NCI-H1930 (cell line): ENCODE measurements around the gene TET2.
A peak's percentile ranks its signal among the peaks of the same experiment; 100 is the strongest.

Source experiments
- DNase-seq, 2 experiments: peaks; one replicate each; lab custom pipeline; 2025; lab: John Stamatoyannopoulos, UW

The TET2 gene

DNA sequence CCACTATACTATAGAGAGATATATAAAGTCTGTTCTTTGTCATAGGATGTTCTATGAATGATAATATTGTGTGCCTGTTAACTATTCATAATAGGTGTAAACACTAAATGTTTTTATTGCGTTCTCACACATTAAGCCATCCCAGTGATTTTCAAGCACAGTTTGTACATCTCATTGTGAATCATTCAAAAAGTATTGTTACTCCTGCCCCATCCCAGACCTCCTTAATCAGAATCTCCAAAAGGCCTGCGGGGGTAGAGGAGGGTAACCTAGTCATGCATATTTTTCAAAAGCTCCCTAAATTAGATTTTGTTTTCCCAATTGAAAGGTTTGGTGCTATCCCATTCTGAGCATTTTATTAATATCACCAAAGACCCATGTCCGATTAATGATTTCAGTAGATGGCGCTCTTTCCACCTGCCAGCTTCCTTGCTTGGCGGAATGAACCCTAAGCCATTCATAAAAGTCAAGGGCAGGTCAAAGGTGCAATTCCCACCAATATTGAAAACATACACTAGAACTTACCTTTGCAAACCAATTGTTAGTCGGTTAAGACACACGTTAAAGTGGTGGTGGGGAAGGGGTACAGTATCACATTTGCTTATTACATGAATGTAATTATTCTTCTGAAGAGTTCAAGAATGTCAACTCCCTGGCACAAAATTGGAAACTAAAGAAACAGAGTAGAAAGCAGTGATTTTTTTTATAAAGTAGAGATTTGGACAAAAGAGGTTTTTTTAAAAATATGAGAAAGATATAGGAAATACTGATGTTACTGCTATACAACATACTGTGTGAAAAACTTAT, 5.8 kb upstream of the TET2 start:
- no peak for DNase-seq

DNA sequence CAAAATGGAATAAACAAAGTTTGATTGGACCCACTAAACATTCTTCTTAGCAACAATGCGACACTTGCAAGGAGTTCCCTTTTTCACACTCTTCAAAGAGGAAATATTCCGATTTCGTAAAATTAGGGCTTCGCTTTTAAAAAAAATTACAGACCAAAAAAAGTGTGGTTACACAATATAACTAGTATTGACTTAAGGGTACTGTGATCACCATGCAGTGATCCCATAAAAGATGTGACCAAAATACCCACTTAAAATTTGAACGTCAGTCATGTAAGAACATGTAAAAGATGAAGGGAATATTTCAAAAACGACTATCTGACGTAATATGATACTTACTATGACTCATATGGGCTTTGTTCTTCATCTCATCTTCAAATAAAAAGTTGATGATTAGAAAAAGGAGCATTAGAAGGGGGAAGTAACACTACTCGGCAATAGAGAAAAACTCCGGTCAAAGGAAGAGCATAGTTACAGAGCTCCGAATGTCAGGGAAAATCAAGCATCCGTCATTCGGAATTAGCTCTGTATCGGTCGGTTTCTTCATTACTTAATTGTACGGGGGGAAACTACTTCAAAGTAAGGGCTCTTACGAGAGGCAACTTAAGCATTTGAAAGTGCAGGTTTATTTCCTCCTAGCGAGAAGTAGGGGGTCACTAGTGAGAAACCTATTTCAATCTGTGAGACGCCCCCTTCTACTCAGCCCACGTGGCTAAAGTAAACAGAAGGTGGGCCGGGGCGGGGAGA, 1.3 kb upstream of the TET2 start:
- DNase-seq, result no peak

DNA sequence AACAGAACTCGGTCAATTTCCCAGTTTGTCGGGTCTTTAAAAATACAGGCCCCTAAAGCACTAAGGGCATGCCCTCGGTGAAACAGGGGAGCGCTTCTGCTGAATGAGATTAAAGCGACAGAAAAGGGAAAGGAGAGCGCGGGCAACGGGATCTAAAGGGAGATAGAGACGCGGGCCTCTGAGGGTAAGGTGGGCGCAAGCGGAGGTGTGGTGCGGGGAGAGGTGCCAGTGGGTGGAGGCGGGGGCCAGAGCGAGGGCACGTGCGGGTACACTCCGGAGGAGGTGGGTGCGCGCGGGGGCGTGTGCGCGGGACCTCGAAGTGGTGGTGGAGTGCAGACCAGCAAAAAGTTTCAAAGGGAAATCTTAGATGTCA, 787 bp upstream of the TET2 start:
- no peak for DNase-seq

DNA sequence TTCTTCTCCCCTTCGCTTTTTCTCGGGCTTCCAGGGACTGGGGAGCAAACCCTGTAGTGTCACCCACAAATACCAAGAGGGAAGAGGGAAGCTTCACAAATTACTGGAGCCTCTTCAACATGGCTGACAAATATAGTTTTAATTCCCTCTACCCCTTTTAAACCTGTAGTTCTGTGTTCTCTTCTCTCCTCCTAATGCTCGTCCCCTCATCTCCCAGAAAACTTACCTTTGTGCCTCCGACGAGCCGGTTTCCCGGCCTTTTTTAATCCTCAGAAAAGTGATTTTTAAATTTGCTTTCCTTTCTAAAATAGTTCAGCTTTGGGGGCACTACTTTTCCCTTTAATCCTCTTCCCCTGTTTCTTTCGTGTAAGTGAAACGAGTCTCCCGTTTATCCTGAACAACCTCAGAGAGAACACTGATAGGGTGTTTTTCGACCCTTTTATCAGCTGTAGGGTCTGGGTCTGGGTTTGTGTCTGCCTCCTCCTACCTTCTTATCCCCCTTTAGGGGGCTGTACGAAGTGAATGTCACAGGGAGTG, 408 bp downstream of the TET2 start:
- DNase-seq, result no peak

DNA sequence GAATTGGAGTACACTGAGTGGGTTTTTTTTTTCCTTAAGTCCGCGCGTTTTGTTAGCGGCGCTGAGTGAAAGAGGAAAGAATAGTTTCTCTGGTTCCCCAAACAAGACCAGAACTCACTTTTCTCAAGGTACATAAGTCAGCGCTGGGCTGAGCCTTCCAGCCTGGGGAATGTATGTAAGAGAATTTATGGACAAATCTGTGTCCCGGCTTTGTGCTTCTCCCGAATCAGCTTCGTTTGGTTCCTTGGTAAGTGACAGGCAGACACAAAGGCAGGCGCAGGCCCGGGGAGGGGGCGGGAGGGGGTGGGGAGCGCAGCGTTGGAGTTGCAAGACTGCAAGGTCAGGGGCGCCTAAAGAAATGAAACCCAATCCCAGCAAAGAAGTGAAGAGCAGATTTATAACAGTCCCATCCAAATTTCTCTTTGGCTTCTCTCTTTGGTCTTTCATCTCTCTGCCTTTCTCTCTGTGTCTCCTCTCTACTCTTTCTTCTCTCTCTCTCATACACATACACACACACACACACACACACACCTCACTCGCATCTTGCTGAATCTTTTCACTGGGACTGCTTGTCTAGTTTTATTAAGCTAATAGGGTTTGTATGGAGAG, 981 bp downstream of the TET2 start:
- DNase-seq, result peak in 1 of 2 experiments; percentile 33

DNA sequence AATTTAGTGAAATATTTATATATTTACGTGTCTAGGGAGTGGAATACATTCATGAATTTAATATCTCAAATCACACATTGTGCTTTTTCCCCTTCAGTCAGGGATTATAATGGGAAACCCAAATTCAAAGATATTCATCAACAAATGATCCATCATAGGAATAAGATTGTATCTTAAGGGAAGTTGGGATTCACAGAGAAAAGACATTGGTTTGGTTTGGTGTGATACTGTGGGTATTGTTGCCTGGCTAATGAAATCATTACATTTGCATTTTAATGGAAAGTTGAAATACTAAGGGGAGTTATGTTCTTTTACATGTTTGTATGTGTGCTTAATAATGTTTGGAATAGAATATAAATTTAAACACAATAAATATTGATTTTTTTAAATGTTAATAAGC, 1.7 kb downstream of the TET2 start:
- DNase-seq, result no peak

DNA sequence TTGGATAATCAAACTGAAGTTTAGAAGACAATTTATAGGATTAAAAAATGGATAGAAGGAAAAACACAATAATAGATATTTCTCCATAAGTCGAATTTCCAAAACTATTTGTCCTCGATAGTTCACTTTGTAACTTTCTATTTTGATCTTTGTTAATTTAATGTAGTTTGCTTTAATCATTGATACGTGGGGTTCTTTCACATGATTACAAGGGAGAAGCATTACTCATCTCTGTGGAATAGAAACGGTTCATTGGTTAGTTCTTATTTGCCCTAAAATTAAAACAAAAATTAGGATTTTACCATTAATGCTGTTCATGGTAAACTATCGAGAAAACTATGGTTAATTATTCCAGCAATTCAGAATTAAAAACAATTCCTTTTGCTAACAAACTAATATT, 2.1 kb downstream of the TET2 start:
- DNase-seq, result no peak

DNA sequence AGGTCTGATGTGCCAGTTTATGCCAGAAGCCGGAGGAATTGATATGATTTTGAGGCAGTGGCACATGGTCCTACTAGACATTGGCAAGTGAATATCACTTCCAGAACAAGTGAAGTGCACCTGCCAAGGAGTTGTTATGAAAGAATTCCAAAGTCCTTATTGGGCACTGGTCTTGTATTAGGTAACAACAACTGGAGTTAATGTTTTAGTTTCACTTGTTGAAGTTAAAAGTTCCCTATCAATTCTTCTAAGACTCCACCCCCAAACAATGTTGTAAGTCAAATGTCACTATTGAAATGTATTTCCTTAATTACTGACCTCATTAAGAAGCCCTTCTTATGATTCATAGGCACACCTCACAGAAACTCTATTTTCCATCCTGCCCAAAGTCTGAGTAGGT, 3.1 kb downstream of the TET2 start:
- DNase-seq, result no peak

DNA sequence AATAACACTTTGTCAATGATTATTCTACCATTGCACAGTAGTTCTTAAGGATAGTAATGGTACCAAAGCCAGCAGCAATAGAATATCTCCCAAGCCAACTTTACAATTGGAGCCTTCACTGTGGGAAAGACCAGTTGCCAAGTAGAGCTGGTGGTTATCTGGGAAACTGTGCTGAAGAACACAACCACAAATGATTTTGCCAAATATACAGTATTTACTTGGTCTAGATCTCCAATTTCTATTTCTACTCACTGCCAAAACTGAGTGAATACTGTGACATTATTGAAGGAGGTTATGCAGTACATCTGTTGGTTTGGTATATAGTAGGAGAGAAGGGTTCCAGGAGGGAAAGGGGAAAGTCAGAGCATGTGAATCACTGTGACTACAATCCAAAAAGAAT, 3.8 kb downstream of the TET2 start:
- no peak for DNase-seq

DNA sequence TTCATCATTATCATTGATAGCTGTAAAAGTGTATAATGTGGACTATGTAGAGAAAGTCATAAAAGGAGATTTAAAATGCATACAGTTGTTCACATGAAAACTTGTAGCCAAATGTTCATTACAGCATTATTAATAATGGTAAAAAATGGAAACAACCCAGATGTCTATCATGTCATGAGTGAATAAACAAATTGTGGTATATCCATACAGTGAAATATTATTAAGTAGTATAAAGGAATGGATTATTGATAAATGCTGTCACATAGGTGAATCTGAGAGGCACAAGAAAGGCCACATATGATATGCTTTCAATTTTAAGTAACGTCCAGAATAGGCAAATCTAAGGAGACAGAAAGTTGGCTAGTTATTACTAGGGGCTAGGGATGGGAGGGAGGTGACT, 7.1 kb downstream of the TET2 start:
- DNase-seq, result no peak

DNA sequence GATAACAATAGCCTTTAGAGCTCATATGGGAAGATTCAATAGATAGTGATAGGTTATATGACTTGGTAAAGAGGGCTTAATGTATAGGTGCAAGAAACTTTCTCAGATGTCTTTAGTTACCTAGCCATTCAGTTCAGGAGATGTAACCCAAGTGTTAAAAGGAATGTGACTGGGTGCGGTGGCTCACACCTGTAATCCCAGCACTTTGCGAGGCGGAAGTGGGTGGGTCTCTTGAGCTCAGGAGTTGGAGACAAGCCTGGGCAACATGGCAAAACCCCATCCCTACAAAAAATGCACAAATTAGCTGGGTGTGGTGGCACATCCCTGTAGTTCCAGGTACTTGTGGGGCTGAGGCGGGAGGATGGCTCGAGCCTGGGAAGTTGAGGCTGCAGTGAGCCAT, 7.9 kb downstream of the TET2 start:
- DNase-seq, result no peak

DNA sequence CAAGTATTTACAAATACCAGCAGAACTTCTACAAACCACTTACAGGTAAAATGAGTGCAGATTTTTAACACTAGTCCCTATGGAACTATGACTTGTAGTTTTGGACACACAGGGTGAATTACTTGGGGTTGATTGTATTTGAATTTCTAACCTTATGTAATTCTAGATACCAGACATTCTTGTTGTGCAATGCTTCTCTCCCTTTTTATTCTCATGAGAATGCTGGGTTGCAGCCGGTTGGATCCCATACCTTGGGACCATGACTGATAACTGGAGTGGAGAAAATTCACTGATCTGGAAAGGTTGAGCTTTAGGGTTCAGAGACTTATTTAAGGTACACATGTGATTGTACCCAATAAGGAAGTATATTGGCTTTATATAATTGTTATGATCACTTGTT, 8.8 kb downstream of the TET2 start:
- no peak for DNase-seq

DNA sequence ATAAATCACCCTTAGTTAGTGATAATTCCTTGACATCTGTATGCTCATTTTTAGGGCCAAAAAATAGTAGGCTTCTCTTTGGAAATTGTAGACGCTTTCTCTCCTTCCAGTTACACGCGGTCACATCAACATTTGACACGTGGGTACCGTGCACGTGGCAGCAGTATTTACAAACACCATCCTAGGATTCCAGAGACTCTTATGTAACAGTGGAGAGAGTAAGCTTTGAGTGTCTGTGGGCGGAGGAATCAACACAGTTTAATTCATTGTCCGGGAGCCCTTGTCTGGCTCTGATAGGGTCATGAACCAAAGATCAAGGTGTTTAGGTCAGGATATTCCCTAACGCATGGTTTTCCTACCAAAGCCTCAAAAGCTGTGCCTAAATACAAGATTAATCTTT, 12.2 kb downstream of the TET2 start:
- no peak for DNase-seq

DNA sequence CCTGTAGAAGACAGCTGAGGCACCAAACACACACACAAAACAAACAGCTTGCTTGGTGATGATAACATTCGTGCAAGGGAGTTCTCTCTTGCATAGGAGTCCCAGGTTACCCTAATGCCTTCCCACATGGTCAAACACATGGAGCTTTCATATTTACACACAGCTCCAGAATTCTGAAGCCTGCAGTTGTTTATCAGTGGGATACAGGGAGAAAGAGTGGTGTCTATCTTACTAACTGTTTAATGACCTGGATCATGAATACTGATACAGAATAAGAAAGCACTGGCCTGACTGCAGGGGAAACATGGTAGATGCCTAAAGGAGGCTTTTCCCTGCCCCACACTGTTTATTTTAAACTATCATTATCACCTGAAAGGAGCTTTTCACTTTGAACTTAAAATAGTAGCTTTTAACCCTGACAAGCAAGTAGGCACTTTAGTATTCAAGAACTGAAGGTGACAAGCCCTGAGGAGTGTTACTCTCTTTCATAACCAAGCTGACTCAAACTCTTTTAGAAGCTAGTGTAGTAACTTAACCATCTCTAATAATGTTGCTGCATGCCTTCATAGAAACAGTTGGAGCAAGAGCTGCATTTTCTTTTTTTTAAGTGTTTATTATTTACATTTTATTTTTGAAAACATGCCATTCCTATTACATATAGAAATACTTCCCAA, 15.6 kb downstream of the TET2 start:
- no peak for DNase-seq

DNA sequence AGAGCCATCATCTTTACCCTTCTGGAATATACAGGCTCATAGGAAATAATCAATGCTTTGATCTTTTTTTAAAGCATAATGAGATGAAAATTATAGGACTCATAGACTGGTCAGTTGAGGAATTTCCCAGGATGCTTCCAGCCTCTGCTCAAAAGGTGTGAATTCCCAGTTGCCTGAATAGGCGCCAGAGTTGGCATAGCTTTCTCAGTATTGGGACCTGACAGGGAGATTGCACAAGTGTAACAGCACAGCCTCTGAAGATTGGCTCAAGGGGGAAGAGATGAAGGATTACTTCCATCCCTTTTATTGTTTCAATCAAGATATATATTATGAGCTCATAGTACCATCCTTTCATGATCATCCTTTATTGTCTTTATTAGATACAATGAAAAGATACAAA, 17.9 kb downstream of the TET2 start:
- DNase-seq, result no peak

DNA sequence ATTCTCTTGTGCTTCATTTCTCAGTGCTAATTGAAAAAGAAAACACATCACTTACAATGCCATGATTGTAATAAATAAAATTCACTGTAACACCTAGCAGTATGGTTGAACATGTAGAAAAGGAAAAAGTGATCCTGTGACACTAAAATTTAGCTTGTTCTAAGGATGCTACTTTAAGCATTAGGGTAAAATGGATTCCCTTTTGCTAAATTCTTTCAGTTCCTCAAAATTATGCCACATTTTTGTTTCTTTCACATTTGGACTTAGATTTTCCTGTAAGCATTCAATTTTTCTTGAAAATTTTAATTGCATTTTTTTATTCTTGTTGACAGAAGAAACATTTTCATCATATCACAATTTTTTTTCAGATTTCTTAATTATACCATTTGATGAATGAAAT, 19.4 kb downstream of the TET2 start:
- DNase-seq, result no peak

DNA sequence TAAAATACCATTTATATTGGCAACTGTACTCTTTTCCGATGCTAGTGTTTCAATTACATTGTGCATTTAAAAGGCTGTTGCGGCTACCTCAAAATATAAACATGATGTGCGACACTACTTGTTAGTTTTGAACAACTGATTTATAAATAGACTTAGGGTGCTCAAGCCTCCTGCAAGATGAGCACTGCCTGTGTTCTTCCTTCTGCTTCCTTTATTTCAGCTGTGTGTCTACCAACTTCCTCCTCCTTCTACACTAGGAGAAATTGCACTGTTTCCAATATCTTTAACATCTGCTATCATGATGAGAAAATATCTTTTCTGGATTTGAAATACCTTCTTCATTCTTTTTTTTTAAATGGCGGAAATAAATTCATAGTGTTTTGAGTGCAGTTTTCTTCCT, 24.0 kb downstream of the TET2 start:
- DNase-seq, result no peak

DNA sequence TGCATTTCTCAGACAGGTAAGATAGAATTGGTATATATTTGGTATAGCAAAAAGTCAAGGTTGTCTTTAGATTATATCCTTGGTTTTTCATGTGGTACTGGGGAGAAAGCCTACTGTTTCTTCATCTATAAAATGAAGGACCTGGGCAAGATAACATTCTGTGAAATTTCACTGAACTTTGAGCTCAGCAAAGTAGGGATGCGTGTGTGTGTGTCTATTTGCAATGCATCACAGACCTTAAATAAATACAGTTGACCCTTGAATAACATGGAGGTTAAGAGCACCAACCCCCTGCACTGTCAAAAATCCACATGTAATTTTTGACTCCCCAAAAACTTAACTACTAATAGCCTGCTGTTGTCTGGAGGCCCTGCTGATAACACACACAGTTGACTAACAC, 25.2 kb downstream of the TET2 start:
- DNase-seq, result no peak

DNA sequence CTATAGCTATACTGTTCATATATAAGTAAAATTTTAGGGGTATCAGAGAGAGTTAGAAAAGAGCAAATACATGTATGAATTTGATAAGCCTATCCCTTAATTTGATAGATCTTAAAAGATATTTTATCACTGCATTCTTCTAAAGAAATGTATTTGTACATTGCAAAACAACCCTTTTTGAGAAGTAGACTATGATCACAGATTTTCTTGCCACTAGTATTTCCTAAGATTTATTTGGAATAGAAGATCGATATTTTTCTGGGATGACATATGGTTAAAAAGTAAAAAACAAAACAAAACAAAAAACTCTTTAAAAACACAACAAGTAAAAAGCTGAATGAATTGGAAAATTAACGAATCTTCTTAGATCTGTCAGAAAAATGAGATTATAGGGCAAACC, 27.4 kb downstream of the TET2 start:
- no peak for DNase-seq

DNA sequence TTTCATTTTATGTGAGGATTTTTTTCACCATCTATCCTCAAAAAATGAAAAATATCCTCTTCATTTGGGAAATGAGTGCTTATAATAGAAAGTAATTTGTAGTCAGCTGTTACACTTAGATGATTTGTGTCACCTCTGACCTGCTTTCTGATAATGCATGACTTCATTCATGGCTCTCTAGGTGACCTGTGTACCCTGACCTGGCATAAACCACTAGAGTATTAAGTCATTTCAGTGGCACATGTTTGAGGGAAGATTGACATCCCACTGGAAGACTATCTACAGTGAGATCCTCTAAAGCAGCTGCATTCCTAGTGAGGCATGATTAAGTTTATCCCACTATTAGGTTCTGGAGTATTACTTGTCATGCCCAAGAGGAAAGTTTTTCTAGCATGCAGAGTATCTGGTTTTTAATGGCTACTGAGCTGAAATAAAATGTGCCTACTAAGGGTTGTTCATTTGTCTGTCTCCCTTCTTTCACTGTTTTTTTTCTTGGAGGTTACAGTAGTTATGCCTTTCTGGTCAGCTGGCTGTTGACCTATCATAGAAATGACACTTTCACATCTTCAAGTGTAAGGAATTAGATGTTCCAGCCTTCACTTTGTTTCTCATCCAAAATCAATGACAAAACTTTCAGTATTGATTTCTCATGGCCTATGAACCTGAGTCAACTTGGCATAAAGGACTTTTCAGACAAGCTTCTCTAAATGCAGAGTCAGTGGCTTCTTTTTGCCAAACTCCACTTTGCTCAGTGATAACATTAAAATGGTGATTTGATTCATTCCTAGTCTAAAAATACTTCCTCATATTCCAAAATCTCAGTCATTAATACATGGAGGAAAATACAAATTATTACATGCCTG, 33.1 kb downstream of the TET2 start:
- DNase-seq, result no peak

DNA sequence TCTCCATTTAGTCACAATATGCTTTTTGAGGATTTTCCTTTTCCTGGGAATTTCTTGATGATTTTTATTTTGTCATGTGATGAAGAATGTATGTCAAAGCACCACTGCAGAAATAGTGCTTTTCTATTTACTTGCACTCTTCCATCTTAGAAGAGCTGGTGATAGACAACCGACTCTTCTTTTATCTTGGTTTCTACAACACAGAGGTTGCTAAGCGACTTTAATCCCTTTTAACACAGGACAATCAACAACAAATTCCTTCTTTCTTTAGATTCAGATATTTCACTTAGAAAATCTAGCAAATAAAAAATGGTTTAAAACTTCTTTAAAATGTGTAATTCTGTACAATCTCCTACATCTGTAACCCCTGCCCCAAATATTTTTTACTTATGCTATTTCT, 34.6 kb downstream of the TET2 start:
- DNase-seq, result no peak

DNA sequence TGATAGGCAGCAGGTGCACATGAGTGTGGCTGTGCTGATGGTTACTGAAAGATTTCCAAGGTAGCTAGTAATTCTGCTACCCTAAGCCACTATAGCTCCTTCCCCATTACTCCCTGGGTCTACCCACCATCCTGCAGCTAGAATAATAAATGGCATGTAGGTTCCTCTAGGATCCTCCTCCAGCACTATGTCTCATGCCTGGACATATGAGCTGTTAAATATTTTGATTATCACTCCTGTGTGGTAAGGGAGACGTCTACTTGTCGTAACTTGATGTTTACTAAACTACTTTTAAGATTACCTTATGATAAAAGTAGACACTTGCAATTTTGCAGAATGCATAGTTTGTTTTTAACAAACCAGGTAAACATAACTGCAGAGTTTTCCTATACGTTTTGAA, 35.5 kb downstream of the TET2 start:
- no peak for DNase-seq
